CD1c-positive myeloid dendritic cell (primary cell): Measurements from ENCODE around the gene NTSR1.

Experiments
- DNase-seq: peaks from one replicate; pipeline ENCODE4 v3.0.0-alpha.2; 2016; ENCODE audit errors: extremely low spot score

The NTSR1 gene

GRCh38 chr20:62770916-62771315 lies 62.3 kb downstream of the NTSR1 start:
- no peak for DNase-seq

- no peak for DNase-seq
Observed at GRCh38 chr20:62771396-62772102, 62.9 kb downstream of the NTSR1 start.

- no peak for DNase-seq
Observed at GRCh38 chr20:62772103-62772611, 63.5 kb downstream of the NTSR1 start.

GRCh38 chr20:62772619-62772989 lies 64.0 kb downstream of the NTSR1 start:
- no peak for DNase-seq

GRCh38 chr20:62772990-62773844 lies 64.6 kb downstream of the NTSR1 start:
- no peak for DNase-seq

- DNase-seq = no peak
Observed at GRCh38 chr20:62773845-62774714, 65.4 kb downstream of the NTSR1 start.

GRCh38 chr20:62774762-62775161 lies 66.1 kb downstream of the NTSR1 start:
- DNase-seq = peak; percentile 44

GRCh38 chr20:62775206-62775605 lies 66.6 kb downstream of the NTSR1 start:
- DNase-seq = no peak

- no peak for DNase-seq
Observed at GRCh38 chr20:62776035-62776691, 67.5 kb downstream of the NTSR1 start.

- no peak for DNase-seq
Observed at GRCh38 chr20:62776692-62777527, 68.3 kb downstream of the NTSR1 start.

GRCh38 chr20:62777528-62777830 lies 68.8 kb downstream of the NTSR1 start:
- DNase-seq = no peak

GRCh38 chr20:62778058-62778457 lies 69.4 kb downstream of the NTSR1 start:
- DNase-seq = no peak

GRCh38 chr20:62778601-62779416 lies 70.2 kb downstream of the NTSR1 start:
- no peak for DNase-seq

GRCh38 chr20:62779417-62779685 lies 70.7 kb downstream of the NTSR1 start:
- no peak for DNase-seq

GRCh38 chr20:62780204-62780603 lies 71.6 kb downstream of the NTSR1 start:
- DNase-seq = no peak

- no peak for DNase-seq
Observed at GRCh38 chr20:62780696-62781095, 72.1 kb downstream of the NTSR1 start.

GRCh38 chr20:62782149-62782892 lies 73.7 kb downstream of the NTSR1 start:
- no peak for DNase-seq

GRCh38 chr20:62782893-62783278 lies 74.2 kb downstream of the NTSR1 start:
- DNase-seq = no peak

GRCh38 chr20:62784497-62784896 lies 75.9 kb downstream of the NTSR1 start:
- DNase-seq = no peak
